HCEC 1CT (cell line): Measurements from ENCODE around the gene SEZ6.

Source experiments
- DNase-seq: peaks from one replicate; pipeline ENCODE4 v3.0.0-alpha.2; 2017

SEZ6 gene

DNA sequence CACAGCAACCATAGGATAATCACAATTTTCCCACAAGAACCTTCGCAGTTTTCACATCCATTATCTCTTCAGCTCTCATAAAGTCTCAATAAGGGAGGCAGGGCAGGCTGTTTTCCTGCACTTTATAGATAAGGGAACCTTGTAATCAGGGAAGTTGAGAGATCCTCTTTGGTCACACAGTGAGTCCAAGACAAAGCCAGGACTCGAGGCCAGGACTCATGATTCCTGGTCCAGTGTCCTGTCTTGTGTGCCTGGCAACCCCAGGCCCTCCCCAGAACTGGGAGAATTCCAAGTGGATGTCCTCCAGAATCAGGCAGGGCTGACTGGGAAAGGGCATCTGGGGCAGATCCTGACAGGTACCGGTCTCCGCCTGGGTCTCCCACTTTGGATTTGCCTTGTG lies 31.4 kb downstream of the SEZ6 start:
- DNase-seq = no peak

GRCh38 chr17:28973425-28973824 lies 32.4 kb downstream of the SEZ6 start:
- peak; percentile 12 for DNase-seq

GRCh38 chr17:28972437-28972836 lies 33.4 kb downstream of the SEZ6 start:
- DNase-seq = no peak

DNA sequence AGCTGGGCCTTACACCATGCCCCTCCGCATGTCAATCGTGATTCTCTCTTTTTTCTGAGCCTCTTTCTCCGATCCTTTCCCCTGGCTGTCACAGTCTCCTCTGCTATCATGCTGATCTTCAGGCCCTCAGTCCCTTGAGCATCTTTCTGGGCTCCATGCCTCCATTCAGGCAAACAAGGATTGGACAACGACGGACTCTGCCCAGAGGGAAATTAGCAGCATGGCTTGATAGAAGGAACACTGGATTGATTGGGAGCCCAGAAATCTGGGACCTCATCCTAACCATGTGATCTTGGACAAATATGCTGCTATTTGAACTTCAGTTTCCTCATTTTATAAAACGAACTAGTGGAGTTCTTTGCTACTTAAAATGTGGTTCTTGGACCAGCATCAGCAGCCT lies 35.0 kb downstream of the SEZ6 start:
- DNase-seq = no peak

DNA sequence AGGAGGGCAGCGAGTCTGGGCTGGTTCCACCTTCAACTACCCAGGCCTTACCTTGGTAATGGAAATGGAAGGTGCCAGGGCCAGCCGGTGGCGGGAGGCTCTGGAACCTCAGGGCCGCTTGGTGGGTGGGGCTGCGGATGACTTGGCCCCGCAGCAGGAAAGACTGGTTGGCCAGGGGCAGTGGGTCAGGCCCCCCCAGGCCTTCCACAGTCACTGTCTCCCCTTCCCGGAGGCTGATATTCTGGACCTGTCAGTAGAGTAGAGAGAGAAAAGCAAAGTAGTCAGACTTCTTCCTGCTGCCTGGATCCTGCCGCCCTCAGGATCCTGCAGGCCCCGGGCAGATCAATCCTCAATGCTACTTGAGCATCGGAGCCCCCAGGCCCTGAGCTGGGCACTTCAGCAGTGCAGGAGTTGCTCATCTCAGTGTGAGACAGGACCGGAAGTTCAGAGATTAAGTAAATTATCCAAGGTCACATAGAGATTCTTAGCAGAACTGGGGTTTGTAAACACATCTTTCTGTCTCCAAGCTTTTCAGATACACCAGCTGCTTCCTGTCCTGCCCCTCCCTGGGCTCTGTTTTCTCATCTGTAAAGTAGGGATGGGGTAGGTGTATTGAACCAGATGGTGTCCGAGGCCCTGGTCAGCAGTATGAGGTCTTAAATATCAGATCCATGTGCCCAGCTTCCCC lies 36.0 kb downstream of the SEZ6 start:
- DNase-seq = no peak

DNA sequence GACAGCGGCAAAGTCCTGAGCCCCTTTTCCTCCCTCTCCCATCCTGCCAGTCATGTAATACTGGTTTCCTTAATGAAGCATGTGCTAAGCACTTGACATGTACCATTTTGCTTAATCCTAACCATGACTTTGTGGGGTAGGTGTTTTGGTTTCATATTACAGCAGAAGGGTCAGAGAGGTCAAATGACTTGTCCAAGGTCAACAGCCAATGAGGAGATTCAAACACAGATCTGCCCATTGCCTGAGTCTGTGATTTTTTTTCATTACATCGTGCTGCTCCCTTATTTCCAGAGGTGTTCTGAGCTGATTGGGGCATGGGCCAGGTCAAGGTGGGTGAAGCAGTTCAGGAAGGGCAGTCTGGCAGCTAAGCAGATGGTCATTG lies 36.9 kb downstream of the SEZ6 start:
- peak; percentile 41 for DNase-seq

GRCh38 chr17:28968231-28968913 lies 37.5 kb downstream of the SEZ6 start:
- DNase-seq = no peak

DNA sequence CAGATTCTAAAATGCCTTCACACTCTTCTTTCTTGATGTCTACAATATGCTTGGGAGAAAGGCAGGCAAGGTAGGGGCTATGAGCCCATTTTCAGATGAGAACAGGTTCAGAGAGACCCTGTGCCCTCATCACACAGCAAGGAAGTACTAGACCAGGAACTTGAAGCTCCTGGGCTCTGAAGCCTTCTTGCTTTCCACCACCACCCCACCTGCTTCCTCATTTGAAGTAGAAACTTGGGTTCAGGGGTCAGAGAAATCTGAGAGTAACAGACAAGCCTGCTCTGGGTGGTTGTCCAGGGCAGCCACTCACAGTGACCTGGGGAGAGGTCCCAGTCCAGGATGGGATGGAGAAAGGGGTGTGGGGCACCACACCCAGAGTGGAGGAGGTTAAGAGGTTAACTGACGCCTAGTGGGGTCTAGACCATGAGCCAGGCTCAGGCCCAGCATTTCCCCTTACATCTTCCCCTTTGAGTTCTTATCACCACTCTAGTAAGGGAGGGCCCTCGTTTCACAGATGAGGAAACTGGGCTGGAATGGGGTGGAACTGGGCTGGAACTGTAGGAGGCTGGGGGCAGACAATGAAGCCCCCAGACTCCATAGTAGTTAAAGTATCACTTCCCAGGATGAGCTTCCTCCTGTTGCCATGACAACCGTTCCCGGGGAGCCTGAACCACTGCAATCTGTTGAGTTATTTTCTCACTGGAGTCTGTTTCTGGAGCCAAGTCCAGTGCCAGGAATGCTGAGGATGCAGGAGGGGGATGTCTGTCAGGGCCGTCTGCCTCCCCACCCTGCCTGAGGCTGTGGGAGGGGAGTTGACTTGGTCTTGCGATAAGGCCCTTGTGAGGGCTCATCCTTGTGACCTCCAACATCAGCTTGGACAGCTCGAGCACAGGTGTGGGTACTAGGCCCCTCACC lies 38.4 kb downstream of the SEZ6 start:
- DNase-seq = no peak

- DNase-seq = no peak
Observed at GRCh38 chr17:28963841-28964240, 42.0 kb downstream of the SEZ6 start.

GRCh38 chr17:28963055-28963611 lies 42.7 kb downstream of the SEZ6 start:
- DNase-seq = no peak

DNA sequence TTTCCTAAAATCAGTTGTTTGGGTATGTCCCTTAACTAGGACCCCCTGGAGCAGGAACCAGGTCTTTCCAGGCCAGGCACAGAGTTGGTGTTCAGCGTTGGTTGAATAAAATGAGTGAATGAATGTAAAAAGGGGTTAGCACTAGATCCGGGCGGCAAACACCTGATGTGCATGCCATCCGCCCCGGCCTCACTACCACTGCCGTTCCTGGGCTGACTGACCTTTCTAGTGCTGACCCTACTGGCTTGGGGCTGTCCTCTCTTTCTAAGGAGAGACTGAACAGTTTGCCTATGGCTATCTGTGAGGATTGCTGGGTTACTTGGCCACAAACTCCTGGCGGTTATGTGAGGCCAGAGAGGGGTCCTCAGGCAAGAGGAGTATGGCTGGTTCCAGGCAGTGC lies 44.4 kb downstream of the SEZ6 start:
- no peak for DNase-seq

DNA sequence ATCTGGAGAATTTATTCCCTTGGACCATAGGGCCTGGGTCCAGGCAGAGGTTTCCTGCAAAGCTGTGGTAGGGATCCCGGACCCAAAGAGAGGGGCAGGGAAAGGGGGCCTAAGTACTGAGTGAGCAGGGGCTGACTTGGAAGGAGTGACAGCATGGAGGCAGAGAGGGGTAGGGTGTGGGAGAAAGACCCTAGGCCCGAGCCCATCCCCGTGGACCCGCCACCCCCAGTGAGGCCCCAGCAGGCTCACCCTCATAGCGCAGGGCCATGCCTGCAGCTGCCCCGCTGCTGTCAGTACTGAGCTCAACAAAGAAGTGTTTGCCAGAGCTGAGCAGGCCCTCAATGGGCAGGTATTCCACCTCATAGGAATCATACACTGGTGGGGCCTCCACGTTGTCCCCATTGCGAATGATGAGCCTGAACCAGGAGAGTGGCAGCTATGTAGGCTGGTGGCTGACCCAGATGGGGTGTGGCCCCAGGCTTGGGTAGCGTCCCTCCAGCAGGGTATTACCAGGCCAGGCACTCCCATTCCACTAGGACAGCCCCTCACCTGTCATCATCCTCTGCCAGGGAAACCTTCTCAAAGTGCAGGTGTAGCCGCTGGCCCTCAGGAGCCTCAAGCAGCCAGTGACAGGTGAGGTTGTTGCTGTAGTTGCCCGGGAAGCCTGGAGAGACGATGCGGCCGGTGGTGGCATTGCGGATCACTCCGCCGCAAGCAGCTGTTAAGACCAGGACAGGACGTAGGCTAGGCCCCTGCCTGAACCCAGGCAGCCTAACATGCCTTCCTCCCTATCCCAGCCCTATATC lies 45.4 kb downstream of the SEZ6 start:
- DNase-seq = no peak

- DNase-seq = no peak
Observed at GRCh38 chr17:28959471-28959871, 46.4 kb downstream of the SEZ6 start.

DNA sequence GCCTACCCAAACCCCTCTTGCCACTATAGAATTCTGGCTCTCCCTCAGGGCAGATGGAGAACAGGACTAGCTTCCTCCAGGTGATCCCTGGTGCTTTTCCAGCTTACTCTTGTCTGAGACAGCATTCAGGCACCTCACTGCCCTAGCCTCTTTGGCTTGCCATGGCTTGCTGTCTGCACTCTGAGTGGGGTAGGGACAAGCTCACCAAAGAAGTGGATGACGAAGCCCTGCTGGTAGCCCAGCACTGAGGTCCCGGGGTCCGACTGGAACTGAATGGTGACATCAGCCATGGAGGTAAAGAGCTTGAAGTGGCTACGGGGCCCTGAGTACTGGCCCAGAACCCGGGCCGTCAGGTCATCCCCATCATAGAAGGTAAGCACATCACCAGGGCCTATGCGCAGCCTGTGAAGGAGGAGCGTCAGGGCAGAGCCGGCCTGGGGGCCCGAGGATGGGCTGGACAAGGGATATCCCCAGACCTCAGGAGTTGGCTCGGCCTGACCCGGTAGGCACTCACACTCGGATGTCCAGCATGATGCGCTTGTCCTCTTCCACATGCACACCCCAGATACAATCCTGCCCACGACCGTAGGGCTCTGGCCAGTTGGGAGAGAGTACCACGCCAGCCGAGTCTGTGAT lies 46.9 kb downstream of the SEZ6 start:
- no peak for DNase-seq

DNA sequence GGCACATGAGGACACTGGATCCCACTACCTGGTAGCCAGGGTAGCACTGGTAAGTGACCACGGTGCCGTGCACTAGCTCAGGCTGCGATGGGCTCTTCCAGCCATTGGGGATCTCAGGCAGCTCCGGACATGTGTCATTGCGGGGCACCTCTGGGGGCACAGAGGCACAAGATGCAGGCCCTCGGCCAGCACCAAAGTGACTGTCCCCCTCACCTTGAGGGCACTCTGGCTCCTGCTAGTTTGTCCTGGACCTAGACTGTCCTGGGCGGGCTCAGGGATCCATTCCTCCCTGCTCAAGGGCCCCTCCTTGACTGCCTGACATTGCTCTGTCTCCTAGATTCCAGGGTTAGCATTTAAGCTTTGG lies 47.9 kb downstream of the SEZ6 start:
- no peak for DNase-seq

- no peak for DNase-seq
Observed at GRCh38 chr17:28957277-28957991, 48.4 kb downstream of the SEZ6 start.

- no peak for DNase-seq
Observed at GRCh38 chr17:28956861-28957260, 49.0 kb downstream of the SEZ6 start.

DNA sequence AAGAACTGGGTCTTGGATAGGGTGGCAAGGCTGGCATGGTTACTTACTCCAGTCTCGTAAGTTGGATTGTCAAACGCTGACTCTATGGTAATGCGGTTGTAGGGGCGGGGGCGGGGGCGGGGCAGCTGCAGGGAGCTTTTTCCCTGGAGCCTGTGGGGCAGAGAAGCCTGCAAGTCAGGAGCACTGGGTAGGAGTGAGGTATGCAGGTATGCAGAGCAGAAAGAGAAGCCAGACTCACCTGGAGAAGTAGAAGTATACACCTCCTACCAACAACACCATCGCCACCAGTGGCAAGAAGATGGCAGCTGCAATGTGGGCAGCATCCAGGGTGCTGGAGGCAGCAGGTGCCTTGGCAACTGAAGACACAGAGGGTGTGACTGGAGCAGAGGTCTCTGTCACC lies 49.7 kb downstream of the SEZ6 start:
- DNase-seq = no peak

- DNase-seq = no peak
Observed at GRCh38 chr17:28955408-28955807, 50.4 kb downstream of the SEZ6 start.

DNA sequence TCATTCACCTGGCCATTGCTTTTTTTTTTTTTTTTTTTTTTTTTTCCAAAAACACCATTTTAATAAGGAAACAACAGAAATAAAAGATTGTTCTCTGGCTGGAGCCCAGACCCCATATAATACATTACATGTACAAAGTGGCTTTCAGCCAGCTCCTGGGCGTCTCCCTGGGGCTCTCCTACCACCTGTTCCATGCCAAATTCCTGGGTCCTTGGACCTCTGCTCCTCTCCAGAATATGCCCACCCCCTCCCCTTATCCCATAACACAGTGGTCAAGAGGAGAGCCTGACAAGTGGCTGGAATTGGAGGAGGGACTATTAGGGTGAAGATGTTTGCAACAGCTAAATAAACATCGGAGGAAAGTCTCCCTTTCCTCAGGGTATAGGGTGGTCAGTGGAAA lies 50.9 kb downstream of the SEZ6 start:
- no peak for DNase-seq

DNA sequence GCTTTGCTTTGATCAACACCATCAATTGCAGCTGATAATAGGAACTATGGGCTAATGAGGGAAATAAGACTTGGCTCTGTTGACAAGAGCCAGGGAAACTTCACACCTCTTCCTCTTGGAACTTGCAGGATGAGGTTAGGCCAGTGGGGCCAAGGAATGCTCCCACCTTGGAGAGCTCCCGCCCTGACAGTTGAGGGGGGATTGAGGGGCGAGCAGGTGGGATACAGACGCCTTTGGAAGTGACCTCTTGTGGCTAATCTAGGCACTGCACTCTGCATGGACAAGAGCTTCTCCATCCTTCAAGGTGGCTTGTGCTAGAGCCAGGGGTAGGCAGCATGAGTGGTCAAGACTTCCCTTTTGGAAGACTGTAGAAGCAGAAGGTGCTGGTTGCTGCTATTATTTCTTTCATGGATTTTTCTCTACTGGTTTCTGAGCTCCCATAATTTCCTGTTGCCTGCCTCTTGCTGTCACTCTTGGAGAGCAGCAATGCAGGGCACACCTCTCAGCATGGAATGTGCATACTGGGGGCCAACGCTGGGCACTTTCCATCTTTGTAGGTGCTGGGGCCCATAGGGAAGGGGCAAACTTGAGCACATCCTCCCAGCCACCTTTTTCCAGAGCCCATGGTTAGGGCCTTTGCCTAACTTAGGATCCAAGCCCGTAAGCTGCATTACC lies 52.3 kb downstream of the SEZ6 start:
- peak; percentile 40 for DNase-seq
